Sigmoid colon (tissue), 4 donors: ENCODE measurements around the gene CSNK1G3.

ENCODE experiments used
- CTCF ChIP-seq, 4 experiments: fragments of 450-650 bp in 3 of 4; fragments of 200-600 bp in 1 of 4; IDR thresholded peaks; one replicate each; pipeline ENCODE4 v1.5.1; 2016 to 2019; ENCODE audit warnings: antibody characterized with exemption in 4 of 4, mild to moderate bottlenecking in 3 of 4, moderate library complexity in 2 of 4
- EP300 ChIP-seq, 4 donors: sonication (generic); formaldehyde crosslinking; IDR thresholded peaks; one replicate each; pipeline ENCODE4 v1.6.1; 2017; ENCODE audit warnings: antibody characterized with exemption in 4 of 4
- POLR2A ChIP-seq, 2 donors: fragments of 450-650 bp; IDR thresholded peaks; one replicate each; pipeline ENCODE4 v1.6.1; 2016; ENCODE audit warnings: antibody characterized with exemption in 2 of 2, mild to moderate bottlenecking in 2 of 2, moderate library complexity in 2 of 2

GRCh38 chr5:123628860-123629544 is 117.0 kb downstream of the CSNK1G3 start:
- TF ChIP-seq CTCF (IDR thresholded peaks at IDR 0.05) (no peak), POLR2A (IDR thresholded peaks at IDR 0.05) (no peak), EP300 (IDR thresholded peaks at IDR 0.05) (no peak)
